GM18498 (cell line): ENCODE data around the gene SLC25A26.
"Not testable (repeated sequence)": the region's sequence is repeated elsewhere in the genome, so short reads cannot be mapped to it uniquely, and the experiment has no call there.

Experiments
- ATAC-seq: cut with Tn5 transposase; IDR thresholded peaks from one replicate; pipeline ENCODE4 v1.9.1; 2021; ENCODE audit warnings: mild to moderate bottlenecking, moderate library complexity; ENCODE audit not compliant: unreplicated experiment

Gene SLC25A26

GRCh38 chr3:66267906-66268305 is 47.1 kb downstream of the SLC25A26 start:
- no peak for ATAC-seq

- no peak for ATAC-seq
Measured at GRCh38 chr3:66268864-66269263, 48.1 kb downstream of the SLC25A26 start.

GRCh38 chr3:66269411-66269810 is 48.6 kb downstream of the SLC25A26 start:
- ATAC-seq = no peak

GRCh38 chr3:66270288-66270687 is 49.5 kb downstream of the SLC25A26 start:
- no peak for ATAC-seq

- no peak for ATAC-seq
Measured at GRCh38 chr3:66270701-66271100, 49.9 kb downstream of the SLC25A26 start.

- no peak for ATAC-seq
Measured at GRCh38 chr3:66271231-66271630, 50.4 kb downstream of the SLC25A26 start.

- no peak for ATAC-seq
Measured at GRCh38 chr3:66272016-66272415, 51.2 kb downstream of the SLC25A26 start.

- not testable (repeated sequence) for ATAC-seq
Measured at GRCh38 chr3:66274837-66275236, 54.0 kb downstream of the SLC25A26 start.

- no peak for ATAC-seq
Measured at GRCh38 chr3:66276705-66277274, 56.0 kb downstream of the SLC25A26 start.

GRCh38 chr3:66279168-66279567 is 58.4 kb downstream of the SLC25A26 start:
- ATAC-seq = no peak

GRCh38 chr3:66280304-66280703 is 59.5 kb downstream of the SLC25A26 start:
- ATAC-seq = no peak

GRCh38 chr3:66291922-66292321 is 71.1 kb downstream of the SLC25A26 start:
- not testable (repeated sequence) for ATAC-seq

GRCh38 chr3:66297260-66297873 is 76.6 kb downstream of the SLC25A26 start:
- ATAC-seq = no peak

GRCh38 chr3:66297900-66298299 is 77.1 kb downstream of the SLC25A26 start:
- no peak for ATAC-seq

GRCh38 chr3:66298591-66298990 is 77.8 kb downstream of the SLC25A26 start:
- no peak for ATAC-seq

- not testable (repeated sequence) for ATAC-seq
Measured at GRCh38 chr3:66299085-66299484, 78.3 kb downstream of the SLC25A26 start.

GRCh38 chr3:66299891-66300290 is 79.1 kb downstream of the SLC25A26 start:
- no peak for ATAC-seq

- ATAC-seq = peak; percentile 67
Measured at GRCh38 chr3:66302288-66302687, 81.5 kb downstream of the SLC25A26 start.

- peak; percentile 71 for ATAC-seq
Measured at GRCh38 chr3:66303491-66303901, 82.7 kb downstream of the SLC25A26 start.

- ATAC-seq = peak; percentile 39
Measured at GRCh38 chr3:66304293-66304692, 83.5 kb downstream of the SLC25A26 start.

GRCh38 chr3:66306086-66306485 is 85.3 kb downstream of the SLC25A26 start:
- not testable (repeated sequence) for ATAC-seq

GRCh38 chr3:66306991-66307390 is 86.2 kb downstream of the SLC25A26 start:
- ATAC-seq = not testable (repeated sequence)

- ATAC-seq = no peak
Measured at GRCh38 chr3:66312039-66312438, 91.2 kb downstream of the SLC25A26 start.
